RWPE1 (cell line): Measurements from ENCODE around the gene ACTN3.
"Not testable (repeated sequence)": the region's sequence is repeated elsewhere in the genome, so short reads cannot be mapped to it uniquely, and the experiment has no call there.

Experiments
- CTCF ChIA-PET: fragments of 350-600 bp; sonication (Branson Sonifier 250); formaldehyde crosslinking; extraction: SDS; loops from one replicate; lab custom pipeline; 2021; lab: Yijun Ruan, JAX
- POLR2A ChIA-PET: fragments of 400-600 bp; formaldehyde crosslinking; extraction: SDS; loops from one replicate; lab custom pipeline; 2020; ENCODE audit warnings: antibody characterized with exemption; ENCODE audit not compliant: low non-redundant PET; lab: Yijun Ruan, JAX
- DNase-seq: peaks from one replicate; pipeline ENCODE4 v3.0.0; 2012; ENCODE audit warnings: low spot score
- H3K27ac ChIP-seq: fragments of 450-650 bp; 2 replicates; pipeline ENCODE4 v1.5.1; 2017
- TF ChIP-seq, protein P1 (sequence below): fragments of 450-650 bp; conservative IDR thresholded peaks from 2 replicates; pipeline ENCODE4 v1.5.1; 2017; ENCODE audit warnings: low read depth, mild to moderate bottlenecking

The ACTN3 gene

DNA sequence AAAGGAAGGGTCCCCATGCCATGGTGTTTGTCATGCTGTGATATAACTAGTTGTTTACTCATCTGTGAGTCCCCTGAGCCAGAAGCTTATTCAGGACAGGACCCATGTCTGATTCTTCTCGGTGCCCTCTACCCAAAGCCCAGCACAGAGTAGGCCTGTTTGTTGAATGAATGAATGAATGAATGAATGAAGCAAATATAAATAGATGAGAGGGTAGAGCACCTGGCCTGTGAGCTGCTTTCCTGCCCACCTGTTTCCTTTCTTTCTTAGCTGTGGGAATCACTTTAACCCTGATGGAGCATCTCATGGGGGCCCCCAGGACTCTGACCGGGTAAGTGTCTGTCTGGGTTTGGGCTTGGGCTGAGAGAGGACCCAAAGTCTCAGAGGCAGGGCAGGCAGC is 53.5 kb downstream of the ACTN3 start:
- 0 out of 2 replicates have a peak overlapping the region, but pooled peaks have one; percentile 1 for H3K27ac ChIP-seq
- ChIA-PET CTCF (interaction anchor here (1.1 kb wide), 1 partner anchor 10 kb away, joined by 3 read pairs; no protein-coding TSS in a partner anchor), POLR2A (no interaction called here)
- TF ChIP-seq, protein P1, sequence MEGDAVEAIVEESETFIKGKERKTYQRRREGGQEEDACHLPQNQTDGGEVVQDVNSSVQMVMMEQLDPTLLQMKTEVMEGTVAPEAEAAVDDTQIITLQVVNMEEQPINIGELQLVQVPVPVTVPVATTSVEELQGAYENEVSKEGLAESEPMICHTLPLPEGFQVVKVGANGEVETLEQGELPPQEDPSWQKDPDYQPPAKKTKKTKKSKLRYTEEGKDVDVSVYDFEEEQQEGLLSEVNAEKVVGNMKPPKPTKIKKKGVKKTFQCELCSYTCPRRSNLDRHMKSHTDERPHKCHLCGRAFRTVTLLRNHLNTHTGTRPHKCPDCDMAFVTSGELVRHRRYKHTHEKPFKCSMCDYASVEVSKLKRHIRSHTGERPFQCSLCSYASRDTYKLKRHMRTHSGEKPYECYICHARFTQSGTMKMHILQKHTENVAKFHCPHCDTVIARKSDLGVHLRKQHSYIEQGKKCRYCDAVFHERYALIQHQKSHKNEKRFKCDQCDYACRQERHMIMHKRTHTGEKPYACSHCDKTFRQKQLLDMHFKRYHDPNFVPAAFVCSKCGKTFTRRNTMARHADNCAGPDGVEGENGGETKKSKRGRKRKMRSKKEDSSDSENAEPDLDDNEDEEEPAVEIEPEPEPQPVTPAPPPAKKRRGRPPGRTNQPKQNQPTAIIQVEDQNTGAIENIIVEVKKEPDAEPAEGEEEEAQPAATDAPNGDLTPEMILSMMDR, result no peak
- no peak for DNase-seq

DNA sequence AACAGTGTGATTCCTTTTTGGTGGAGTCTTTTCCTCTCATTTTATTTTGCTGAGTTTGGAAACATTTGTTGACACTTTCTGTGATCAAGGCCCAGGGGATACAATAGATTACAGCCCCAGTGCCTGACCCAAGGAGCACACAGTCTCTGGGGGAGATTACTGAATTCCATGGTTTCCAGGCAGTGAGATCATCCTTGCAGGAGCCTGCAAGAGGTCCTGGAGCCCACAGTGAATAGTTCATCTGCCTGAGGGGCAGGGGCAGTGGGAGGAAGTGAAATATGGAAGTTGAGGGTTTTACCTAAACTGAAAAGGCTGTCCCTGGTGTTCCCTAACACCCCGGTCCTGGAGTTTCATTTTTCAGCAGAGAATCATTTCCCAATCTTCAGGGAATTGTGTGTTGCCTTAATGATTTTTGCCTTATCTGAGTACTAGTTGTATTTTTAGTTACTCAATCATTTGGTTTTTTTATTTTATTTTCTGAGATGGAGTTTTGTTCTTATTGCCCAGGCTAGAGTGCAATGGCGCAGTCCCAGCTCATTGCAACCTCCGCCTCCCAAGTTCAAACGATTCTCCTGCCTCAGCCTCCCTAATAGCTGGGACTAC is 54.0 kb downstream of the ACTN3 start:
- no peak for DNase-seq
- TF ChIP-seq, protein P1, result no peak
- POLR2A ChIA-PET, result interaction anchor here (0.7 kb wide), 1 partner anchor 15 kb away, joined by 5 read pairs; no protein-coding TSS in a partner anchor
- H3K27ac ChIP-seq, result peak overlapping the region; percentile 71; the same call in 1 of the 2 replicates
- CTCF ChIA-PET, result no interaction called here

DNA sequence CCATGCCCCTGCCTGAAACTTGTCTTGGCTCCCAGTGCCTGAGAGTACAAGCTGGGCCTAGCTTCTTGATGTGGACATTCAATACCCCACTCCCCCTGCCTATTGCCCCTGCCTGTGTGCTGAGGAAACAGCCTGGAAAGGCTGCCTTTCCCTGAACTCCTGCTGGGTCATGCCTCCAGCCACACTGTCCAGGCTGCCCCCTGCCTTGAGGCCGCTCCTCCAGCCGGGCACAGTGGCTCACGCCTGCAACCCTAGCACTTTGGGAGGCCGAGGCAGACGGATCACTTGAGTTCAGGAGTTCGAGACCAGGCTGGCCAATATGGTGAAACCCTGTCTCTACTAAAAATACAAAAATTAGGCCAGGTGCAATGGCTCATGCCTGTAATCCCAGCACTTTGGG is 56.4 kb downstream of the ACTN3 start:
- POLR2A ChIA-PET, result no interaction called here
- peak overlapping the region; percentile 71 for H3K27ac ChIP-seq
- no peak for DNase-seq
- TF ChIP-seq, protein P1, result no peak
- CTCF ChIA-PET, result interaction anchor here (0.6 kb wide), 1 partner anchor 36 kb away, joined by 3 read pairs; no protein-coding TSS in a partner anchor

DNA sequence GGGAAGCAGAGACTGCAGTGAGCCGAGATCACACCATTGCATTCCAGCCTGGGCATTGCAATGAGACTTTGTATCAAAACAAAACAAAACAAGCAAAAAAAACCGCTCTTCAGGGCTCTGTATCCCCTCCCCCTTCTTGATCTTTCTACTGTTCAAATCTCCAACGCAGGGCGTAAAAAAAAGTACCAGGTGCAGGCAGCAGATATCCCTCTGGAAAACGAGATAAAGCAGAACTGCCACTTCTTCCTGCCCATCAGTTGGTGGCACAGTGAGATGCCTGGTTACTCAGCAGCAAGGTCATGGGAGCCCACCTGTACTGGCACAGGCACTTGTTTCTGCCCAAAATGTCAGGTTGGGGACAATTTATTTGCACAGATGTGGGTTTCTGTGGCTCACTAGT is 57.5 kb downstream of the ACTN3 start:
- CTCF ChIA-PET, result no interaction called here
- POLR2A ChIA-PET, result no interaction called here
- TF ChIP-seq, protein P1, result no peak
- no peak for DNase-seq
- no peak overlapping the region for H3K27ac ChIP-seq

DNA sequence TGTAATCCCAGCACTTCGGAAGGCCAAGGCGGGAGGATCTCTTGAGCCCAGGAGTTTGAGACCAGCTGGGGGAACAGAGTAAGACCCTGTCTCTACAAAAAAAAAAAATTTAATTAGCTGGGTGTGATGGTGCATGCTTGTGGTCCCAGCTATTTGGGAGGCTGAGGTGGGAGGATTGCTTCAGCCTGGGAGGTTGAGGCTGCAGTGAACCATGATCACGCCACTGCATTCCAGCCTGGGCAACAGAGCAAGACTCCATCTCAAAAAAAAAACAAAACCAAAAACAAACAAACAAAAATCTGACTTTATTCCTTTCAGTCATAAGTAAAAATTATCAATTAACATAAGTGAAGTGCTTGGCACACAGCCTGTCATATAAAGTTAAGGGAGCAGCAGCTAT is 59.9 kb downstream of the ACTN3 start:
- POLR2A ChIA-PET, result interaction anchor here (0.8 kb wide), 1 partner anchor 10 kb away, joined by 3 read pairs; the partner anchor contains the start of gene RBM14
- H3K27ac ChIP-seq, result peak overlapping the region; percentile 91
- CTCF ChIA-PET, result interaction anchor here (0.6 to 0.7 kb wide), 3 partner anchors 16 to 87 kb away, joined by 3 to 10 read pairs (median 4); no protein-coding TSS in a partner anchor
- not testable (repeated sequence) for DNase-seq

DNA sequence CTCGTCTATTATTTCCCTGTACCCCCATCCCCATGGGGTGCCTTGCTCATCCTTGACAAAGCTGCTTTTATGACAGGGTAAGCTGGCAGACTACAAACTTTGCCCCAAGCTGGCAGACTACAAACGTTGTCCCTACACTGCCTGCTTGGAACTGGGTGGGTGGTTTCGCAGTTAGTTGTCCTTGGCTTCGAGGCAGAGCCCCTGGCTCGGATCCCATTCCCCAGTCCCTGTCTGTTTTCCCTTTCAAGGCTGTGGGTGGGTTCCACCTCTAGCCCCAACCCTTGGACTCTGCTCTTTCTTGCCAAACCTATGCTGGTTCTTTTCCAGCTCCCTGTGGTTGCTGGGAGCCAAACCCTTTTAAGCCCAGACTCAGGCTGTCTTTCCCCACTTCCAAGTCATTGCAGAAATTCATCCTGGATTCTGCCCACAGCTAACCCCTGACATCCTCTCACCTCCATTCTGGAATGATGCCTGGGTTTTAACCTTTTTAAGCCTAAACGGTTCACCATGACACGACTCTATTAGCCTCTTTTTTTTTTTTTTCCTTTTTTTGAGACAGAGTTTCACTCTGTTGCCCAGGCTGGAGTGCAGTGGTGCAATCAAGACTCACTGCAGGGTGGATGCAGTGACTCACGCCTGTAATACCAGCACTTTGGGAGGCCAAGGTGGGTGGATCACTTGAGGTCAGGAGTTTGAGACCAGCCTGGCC is 60.6 kb downstream of the ACTN3 start:
- TF ChIP-seq, protein P1, result no peak
- CTCF ChIA-PET, result interaction anchor here (0.6 to 0.7 kb wide), 2 partner anchors 29 to 87 kb away, joined by 4 to 10 read pairs; no protein-coding TSS in a partner anchor
- peak; percentile 27 for DNase-seq
- POLR2A ChIA-PET, result interaction anchor here (0.5 to 0.7 kb wide), 2 partner anchors 8 to 1638 kb away, joined by 5 to 9 read pairs; no protein-coding TSS in a partner anchor
- peak overlapping the region; percentile 91 for H3K27ac ChIP-seq
